Measurements from ENCODE around the gene COL6A3.

The COL6A3 gene

GRCh38 chr2:237296756-237297155 is 117.2 kb downstream of the COL6A3 start:
- DNase-seq (ENCODE audit: low read depth) = no peak

- no peak for DNase-seq (ENCODE audit: low read depth)
Observed at GRCh38 chr2:237295889-237296480, 118.0 kb downstream of the COL6A3 start.

GRCh38 chr2:237294460-237294859 is 119.5 kb downstream of the COL6A3 start:
- DNase-seq (ENCODE audit: low read depth) = no peak

GRCh38 chr2:237293978-237294377 is 120.0 kb downstream of the COL6A3 start:
- DNase-seq (ENCODE audit: low read depth) = no peak

- DNase-seq (ENCODE audit: low read depth) = no peak
Observed at GRCh38 chr2:237291138-237291792, 122.7 kb downstream of the COL6A3 start.

- DNase-seq (ENCODE audit: low read depth) = no peak
Observed at GRCh38 chr2:237290261-237290660, 123.7 kb downstream of the COL6A3 start.

- no peak for DNase-seq (ENCODE audit: low read depth)
Observed at GRCh38 chr2:237289139-237289538, 124.8 kb downstream of the COL6A3 start.

GRCh38 chr2:237287872-237288271 is 126.1 kb downstream of the COL6A3 start:
- no peak for DNase-seq (ENCODE audit: low read depth)

- DNase-seq (ENCODE audit: low read depth) = no peak
Observed at GRCh38 chr2:237283131-237283928, 130.6 kb downstream of the COL6A3 start.

- DNase-seq (ENCODE audit: low read depth) = no peak
Observed at GRCh38 chr2:237282568-237283128, 131.3 kb downstream of the COL6A3 start.

GRCh38 chr2:237281836-237282306 is 132.1 kb downstream of the COL6A3 start:
- DNase-seq (ENCODE audit: low read depth) = no peak

GRCh38 chr2:237280939-237281338 is 133.0 kb downstream of the COL6A3 start:
- DNase-seq (ENCODE audit: low read depth) = no peak

- no peak for DNase-seq (ENCODE audit: low read depth)
Observed at GRCh38 chr2:237280229-237280628, 133.7 kb downstream of the COL6A3 start.

- no peak for DNase-seq (ENCODE audit: low read depth)
Observed at GRCh38 chr2:237279012-237279768, 134.8 kb downstream of the COL6A3 start.

- no peak for DNase-seq (ENCODE audit: low read depth)
Observed at GRCh38 chr2:237278568-237278967, 135.4 kb downstream of the COL6A3 start.

GRCh38 chr2:237276716-237277490 is 137.1 kb downstream of the COL6A3 start:
- no peak for DNase-seq (ENCODE audit: low read depth)
